ENCODE measurements around the gene FBXO34. TPM values are rescaled to one million over a fixed set of nuclear protein-coding genes. Genes with fewer than 3 reads are reported as not detected.
A peak's percentile ranks its signal among the peaks of the same experiment; 100 is the strongest.

FBXO34 gene
- total RNA-seq: 10 to 100 TPM; 33.3 to 43.1 (median 34.5) TPM

GRCh38 chr14:55270832-55271571, at the start of gene FBXO34:
TSS of gene FBXO34 (plus strand) at chr14:55271421. CDS start at chr14:55350391, 78,970 bp downstream.
- intact Hi-C loops (cut with DNase I): no loop called here
- Histone ChIP-seq H3K9me3 (no peaks in the 10 kb centered on the region), H3K4me1 (peaks cover 21 to 41% (median 22%) of the 10 kb centered on the region in 3 donors), H3K36me3 (no peaks in the 10 kb centered on the region), H3K4me3 (peak within 1 kb of the TSS; percentile 66 to 98 (median 96)), H3K27me3 (no peaks in the 10 kb centered on the region), H3K27ac (peak within 1 kb of the TSS; percentile 92 to 99 (median 98))
- TF ChIP-seq CTCF (IDR thresholded peaks at IDR 0.05) (peak; percentile 98 to 100 (median 100)), POLR2A (IDR thresholded peaks at IDR 0.05) (peak in 3 of 4 donors; percentile 88 to 98 (median 94))
- WGBS, 2 donors: 1 to 3% methylated on average over 14 to 22 of the region's 49 CpGs
- DNase-seq: peak; percentile 80

GRCh38 chr14:55221968-55222367, 49.3 kb upstream of the FBXO34 start:
- no peak overlapping the region for H3K4me3 ChIP-seq

GRCh38 chr14:55223364-55223763, 47.9 kb upstream of the FBXO34 start:
- intact Hi-C loops (cut with DNase I): no loop called here
- Histone ChIP-seq H3K4me1 (peaks cover 0 to 6% (median 0%) of the 10 kb centered on the region in 3 donors), H3K9me3 (peaks cover 0 to 20% (median 5%) of the 10 kb centered on the region in 3 donors), H3K27ac (no peak overlapping the region), H3K4me3 (no peak overlapping the region), H3K36me3 (no peaks in the 10 kb centered on the region), H3K27me3 (peaks cover 0 to 9% (median 0%) of the 10 kb centered on the region in 4 donors)
- DNase-seq: no peak
- TF ChIP-seq POLR2A (IDR thresholded peaks at IDR 0.05) (no peak), CTCF (IDR thresholded peaks at IDR 0.05) (no peak)

More at GRCh38 chr14:55221968-55222367, 49.3 kb upstream of the FBXO34 start:
- peak overlapping the region in 2 of 4 donors; percentile 18 to 62 for H3K27ac ChIP-seq
- peaks cover 0 to under 1% (median 0%) of the 10 kb centered on the region in 4 donors for H3K27me3 ChIP-seq
- peaks cover 0 to 6% (median 0%) of the 10 kb centered on the region in 3 donors for H3K4me1 ChIP-seq
- peaks cover 0 to 10% (median 2%) of the 10 kb centered on the region in 3 donors for H3K9me3 ChIP-seq
- no peak for TF ChIP-seq POLR2A (IDR thresholded peaks at IDR 0.05)
- no peak for TF ChIP-seq CTCF (IDR thresholded peaks at IDR 0.05)
- intact Hi-C loops (cut with DNase I): no loop called here
- DNase-seq: no peak
- H3K36me3 ChIP-seq: no peaks in the 10 kb centered on the region

GRCh38 chr14:55228261-55228660, 43.0 kb upstream of the FBXO34 start:
- H3K4me1 ChIP-seq: no peaks in the 10 kb centered on the region
- peaks cover 0 to 20% (median 5%) of the 10 kb centered on the region in 3 donors for H3K9me3 ChIP-seq
- no peaks in the 10 kb centered on the region for H3K36me3 ChIP-seq
- WGBS, 2 donors: 34 to 37% methylated on average over 2 of the region's 2 CpGs
- H3K27me3 ChIP-seq: peaks cover 0 to 22% (median 0%) of the 10 kb centered on the region in 4 donors
- TF ChIP-seq CTCF (IDR thresholded peaks at IDR 0.05) (no peak), POLR2A (IDR thresholded peaks at IDR 0.05) (no peak)
- no peak overlapping the region for H3K27ac ChIP-seq
- DNase-seq: no peak
- H3K4me3 ChIP-seq: no peak overlapping the region
- intact Hi-C loops (cut with DNase I): no loop called here

- H3K27me3 ChIP-seq: peaks cover 0 to 13% (median 0%) of the 10 kb centered on the region in 4 donors
- TF ChIP-seq POLR2A (IDR thresholded peaks at IDR 0.05) (no peak), CTCF (IDR thresholded peaks at IDR 0.05) (no peak)
- 49 to 58% methylated on average over 3 of the region's 3 CpGs for WGBS, 2 donors
- no peak overlapping the region for H3K4me3 ChIP-seq
- no peak overlapping the region for H3K27ac ChIP-seq
- no peak for DNase-seq
- no peaks in the 10 kb centered on the region for H3K4me1 ChIP-seq
- intact Hi-C loops (cut with DNase I): no loop called here
- H3K36me3 ChIP-seq: no peaks in the 10 kb centered on the region
- H3K9me3 ChIP-seq: no peaks in the 10 kb centered on the region
Observed at GRCh38 chr14:55233591-55233990, 37.6 kb upstream of the FBXO34 start.

All from esophagus squamous epithelium (tissue), 5 donors.